HEK293T (cell line): ENCODE results near the gene FBXO5.
"Not testable (repeated sequence)": the region's sequence is repeated elsewhere in the genome, so short reads cannot be mapped to it uniquely, and the experiment has no call there.

Experiments used
- CTCF ChIA-PET: fragments of 350-600 bp; formaldehyde crosslinking; extraction: SDS; loops from one replicate; lab custom pipeline; 2021; ENCODE audit warnings: antibody characterized with exemption, inconsistent platforms; lab: Yijun Ruan, JAX
- POLR2A ChIA-PET: fragments of 350-600 bp; formaldehyde crosslinking; extraction: SDS; loops from one replicate; lab custom pipeline; 2020; ENCODE audit warnings: antibody characterized with exemption, inconsistent platforms; lab: Yijun Ruan, JAX
- DNase-seq: peaks from one replicate; pipeline ENCODE4 v3.0.0; 2012; ENCODE audit warnings: mixed read lengths; ENCODE audit errors: extremely low spot score
- ARNT ChIP-seq: fragments of 450-650 bp; IDR thresholded peaks from 2 replicates; pipeline ENCODE4 v1.6.1; 2017; ENCODE audit warnings: mild to moderate bottlenecking
- BHLHE40 ChIP-seq: fragments of 450-650 bp; IDR thresholded peaks from 2 replicates; pipeline ENCODE4 v1.6.1; 2016; ENCODE audit warnings: mild to moderate bottlenecking, moderate library complexity, borderline replicate concordance
- CTBP1 ChIP-seq: fragments of 450-650 bp; IDR thresholded peaks from 2 replicates; pipeline ENCODE4 v1.6.1; 2016; ENCODE audit warnings: borderline replicate concordance
- ELF4 ChIP-seq: fragments of 450-650 bp; IDR thresholded peaks from 2 replicates; pipeline ENCODE4 v1.6.1; 2017; ENCODE audit warnings: antibody characterized with exemption
- FOXA1 ChIP-seq: fragments of 450-650 bp; IDR thresholded peaks from 2 replicates; pipeline ENCODE4 v1.6.1; 2016; ENCODE audit warnings: mild to moderate bottlenecking
- FOXK2 ChIP-seq: fragments of 450-650 bp; IDR thresholded peaks from 2 replicates; pipeline ENCODE4 v1.6.1; 2016; ENCODE audit warnings: mild to moderate bottlenecking
- FOXM1 ChIP-seq: fragments of 450-650 bp; IDR thresholded peaks from 2 replicates; pipeline ENCODE4 v1.6.1; 2017; ENCODE audit warnings: mild to moderate bottlenecking, borderline replicate concordance
- HDGF ChIP-seq: fragments of 450-650 bp; IDR thresholded peaks from 2 replicates; pipeline ENCODE4 v1.6.1; 2017; ENCODE audit warnings: antibody characterized with exemption, borderline replicate concordance
- L3MBTL2 ChIP-seq: fragments of 450-650 bp; conservative IDR thresholded peaks from 2 replicates; pipeline ENCODE4 v1.6.1; 2016; ENCODE audit warnings: mild to moderate bottlenecking
- LEF1 ChIP-seq: fragments of 450-650 bp; IDR thresholded peaks from 2 replicates; pipeline ENCODE4 v1.6.1; 2017; ENCODE audit warnings: mild to moderate bottlenecking, borderline replicate concordance
- NFRKB ChIP-seq: fragments of 450-650 bp; IDR thresholded peaks from 2 replicates; pipeline ENCODE4 v1.6.1; 2016; ENCODE audit warnings: mild to moderate bottlenecking, moderate library complexity
- PKNOX1 ChIP-seq: fragments of 450-650 bp; IDR thresholded peaks from 2 replicates; pipeline ENCODE4 v1.6.1; 2016
- SP1 ChIP-seq: fragments of 450-650 bp; IDR thresholded peaks from 2 replicates; pipeline ENCODE4 v1.6.1; 2017
- SUZ12 ChIP-seq: fragments of 450-650 bp; IDR thresholded peaks from 2 replicates; pipeline ENCODE4 v1.6.1; 2016; ENCODE audit warnings: mild to moderate bottlenecking
- TARDBP ChIP-seq: fragments of 450-650 bp; IDR thresholded peaks from 2 replicates; pipeline ENCODE4 v1.6.1; 2016
- ZNF384 ChIP-seq: fragments of 450-650 bp; IDR thresholded peaks from 2 replicates; pipeline ENCODE4 v1.6.1; 2016

The FBXO5 gene

GRCh38 chr6:152993847-152994246 is 11.0 kb upstream of the FBXO5 start:
- DNase-seq: no peak
- no peak for TF ChIP-seq SUZ12
- no peak for TF ChIP-seq TARDBP
- no peak for TF ChIP-seq FOXK2
- no peak for TF ChIP-seq CTBP1
- no peak for TF ChIP-seq LEF1
- TF ChIP-seq ZNF384: no peak
- TF ChIP-seq ARNT: no peak
- TF ChIP-seq FOXA1: no peak
- TF ChIP-seq BHLHE40: no peak
- TF ChIP-seq FOXM1: no peak
- ChIA-PET CTCF (no interaction called here), POLR2A (no interaction called here)

- TF ChIP-seq NFRKB: no peak
- no peak for TF ChIP-seq PKNOX1
- no peak for TF ChIP-seq HDGF
- TF ChIP-seq SUZ12: no peak
- TF ChIP-seq BHLHE40: no peak
- TF ChIP-seq SP1: no peak
- no peak for TF ChIP-seq ELF4
- TF ChIP-seq CTBP1: no peak
- no peak for TF ChIP-seq ZNF384
- TF ChIP-seq TARDBP: no peak
- no peak for TF ChIP-seq FOXA1
- no peak for TF ChIP-seq ARNT
- TF ChIP-seq LEF1: no peak
- no peak for TF ChIP-seq FOXK2
Observed at GRCh38 chr6:152993431-152993830, 10.6 kb upstream of the FBXO5 start.

GRCh38 chr6:152986978-152987377 is 4.1 kb upstream of the FBXO5 start:
- TF ChIP-seq HDGF (no peak), ELF4 (no peak), PKNOX1 (no peak), CTBP1 (no peak), SUZ12 (no peak), TARDBP (no peak), LEF1 (no peak), SP1 (no peak), NFRKB (no peak), FOXK2 (no peak), ZNF384 (no peak), ARNT (no peak), BHLHE40 (no peak)
- ChIA-PET CTCF (interaction anchor here (0.8 kb wide), 1 partner anchor 135 kb away, joined by 3 read pairs; no protein-coding TSS in a partner anchor), POLR2A (no interaction called here)
- DNase-seq: no peak

More at GRCh38 chr6:152993431-152993830, 10.6 kb upstream of the FBXO5 start:
- ChIA-PET POLR2A (no interaction called here), CTCF (no interaction called here)
- DNase-seq: peak; percentile 23

GRCh38 chr6:152985300-152985699 is 2.5 kb upstream of the FBXO5 start:
- DNase-seq, CTCF ChIA-PET: not testable (repeated sequence)
- POLR2A ChIA-PET: interaction anchor here (0.7 to 1.8 kb wide), 2 partner anchors 15 to 16 kb away, joined by 4 to 7 read pairs; no protein-coding TSS in a partner anchor

DNA sequence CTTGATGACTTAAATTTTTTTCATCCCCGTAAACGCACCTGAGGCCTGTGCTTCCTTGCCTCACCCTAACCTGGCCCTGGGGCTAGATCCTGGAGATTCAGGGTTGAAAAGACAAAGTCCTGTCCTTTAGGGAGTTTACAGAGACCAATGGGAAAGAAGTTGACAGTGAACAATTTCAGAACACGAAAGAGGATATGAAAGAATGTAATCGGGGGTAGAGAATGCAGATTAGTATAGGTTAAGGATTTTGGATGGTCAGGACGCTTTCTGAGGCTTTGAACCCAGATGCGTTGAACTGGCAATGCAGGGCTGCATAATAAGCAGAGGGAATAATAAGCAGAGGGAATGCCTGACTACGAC is 1.7 kb upstream of the FBXO5 start:
- ChIA-PET POLR2A (interaction anchor here (0.7 kb wide), 1 partner anchor 15 kb away, joined by 4 read pairs; no protein-coding TSS in a partner anchor), CTCF (no interaction called here)
- no peak for DNase-seq
- TF ChIP-seq SP1 (no peak), ARNT (no peak), TARDBP (no peak), FOXM1 (no peak), ELF4 (no peak), SUZ12 (no peak), ZNF384 (no peak), CTBP1 (no peak)

DNA sequence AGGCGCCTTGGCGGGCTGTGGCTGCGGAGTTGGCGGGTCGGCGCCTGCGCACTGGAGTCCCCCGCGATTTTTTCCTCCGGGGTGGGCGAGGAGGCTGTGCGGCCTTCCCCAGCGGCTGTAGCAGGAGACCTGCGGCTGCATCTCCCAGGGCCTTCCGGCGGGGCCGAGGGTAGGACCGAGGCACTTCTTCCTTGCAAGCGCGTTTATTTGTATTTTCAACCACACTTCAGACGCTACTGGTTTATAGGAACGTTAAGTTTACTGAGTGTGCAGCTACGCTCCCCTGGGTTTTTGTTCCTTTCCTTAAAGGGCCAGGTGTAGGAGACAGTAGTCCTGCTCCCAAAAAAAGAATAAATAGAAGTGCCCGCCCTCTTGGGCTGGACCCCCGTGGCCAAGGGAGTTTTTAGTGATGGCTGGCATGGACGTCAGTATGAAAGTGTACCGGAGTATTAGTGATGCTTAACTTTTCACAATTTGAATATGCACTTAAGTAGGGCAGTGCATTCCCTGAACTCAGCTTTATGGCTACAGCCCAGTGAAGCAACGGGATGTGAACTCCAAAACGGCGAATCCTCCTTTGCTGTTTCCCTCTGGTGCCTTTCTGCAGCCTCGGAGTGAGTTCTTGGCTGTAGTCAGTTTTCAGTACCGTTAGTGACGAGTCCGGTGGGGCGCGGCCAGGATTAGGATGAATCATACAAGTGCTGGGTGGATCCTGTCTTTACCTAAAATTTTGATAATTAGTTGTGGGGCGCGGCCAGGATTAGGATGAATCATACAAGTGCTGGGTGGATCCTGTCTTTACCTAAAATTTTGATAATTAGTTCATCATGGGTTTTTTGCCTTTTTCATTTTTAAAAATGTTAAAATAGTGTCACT is 1.0 kb upstream of the FBXO5 start:
- TF ChIP-seq HDGF (no peak), SUZ12 (no peak), TARDBP (no peak), L3MBTL2 (no peak), ELF4 (no peak), ZNF384 (no peak), BHLHE40 (no peak), ARNT (no peak), NFRKB (no peak), FOXK2 (no peak)
- DNase-seq: peak; percentile 97
- CTCF ChIA-PET: no interaction called here
- POLR2A ChIA-PET: interaction anchor here (0.5 to 1.7 kb wide), 10 partner anchors 7 to 1447 kb away, joined by 3 to 48 read pairs (median 4); no protein-coding TSS in a partner anchor
